ENCODE measurements around the gene HNF4A.

The HNF4A gene

DNA sequence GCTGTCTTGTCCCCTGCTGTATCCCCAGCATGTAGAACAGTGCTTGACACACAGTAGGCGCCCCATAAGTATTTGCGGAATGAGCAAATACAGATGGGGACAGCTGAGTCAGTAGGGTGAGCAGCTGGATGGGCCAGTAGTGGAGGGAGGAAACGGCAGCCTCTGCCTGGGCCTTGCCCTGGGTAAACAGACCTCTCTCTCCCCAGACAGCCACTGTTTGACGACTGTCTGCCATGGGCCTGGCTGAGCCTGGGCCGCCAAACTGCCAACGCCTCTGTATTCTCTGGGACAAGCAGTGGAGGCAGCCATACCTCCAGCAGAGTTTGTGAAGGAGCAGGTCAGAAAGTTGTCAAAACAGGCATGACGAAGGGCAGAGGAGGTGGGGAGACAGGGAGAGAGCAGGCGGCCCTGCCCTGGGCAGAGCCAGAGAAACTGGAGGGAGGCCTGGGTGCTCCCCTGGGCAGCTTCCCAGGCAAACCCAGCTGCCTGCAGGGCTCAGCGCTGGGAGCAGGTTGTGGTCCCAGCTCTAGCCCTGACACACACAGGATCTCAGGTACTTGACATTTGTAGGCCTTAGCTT is 15.2 kb downstream of the HNF4A start:
- no peak overlapping the region for H3K4me3 ChIP-seq (ENCODE audit: low read depth, low read length, poor library complexity, severe bottlenecking)
- no peak overlapping the region for H3K27ac ChIP-seq (ENCODE audit: low read depth, low read length, poor library complexity, severe bottlenecking)
- H3K36me3 ChIP-seq (ENCODE audit: insufficient read depth, low read length), result no peaks in the 10 kb centered on the region
- H4K20me1 ChIP-seq (ENCODE audit: insufficient read depth, low read length), result no peaks in the 10 kb centered on the region
- TF ChIP-seq, protein P1, sequence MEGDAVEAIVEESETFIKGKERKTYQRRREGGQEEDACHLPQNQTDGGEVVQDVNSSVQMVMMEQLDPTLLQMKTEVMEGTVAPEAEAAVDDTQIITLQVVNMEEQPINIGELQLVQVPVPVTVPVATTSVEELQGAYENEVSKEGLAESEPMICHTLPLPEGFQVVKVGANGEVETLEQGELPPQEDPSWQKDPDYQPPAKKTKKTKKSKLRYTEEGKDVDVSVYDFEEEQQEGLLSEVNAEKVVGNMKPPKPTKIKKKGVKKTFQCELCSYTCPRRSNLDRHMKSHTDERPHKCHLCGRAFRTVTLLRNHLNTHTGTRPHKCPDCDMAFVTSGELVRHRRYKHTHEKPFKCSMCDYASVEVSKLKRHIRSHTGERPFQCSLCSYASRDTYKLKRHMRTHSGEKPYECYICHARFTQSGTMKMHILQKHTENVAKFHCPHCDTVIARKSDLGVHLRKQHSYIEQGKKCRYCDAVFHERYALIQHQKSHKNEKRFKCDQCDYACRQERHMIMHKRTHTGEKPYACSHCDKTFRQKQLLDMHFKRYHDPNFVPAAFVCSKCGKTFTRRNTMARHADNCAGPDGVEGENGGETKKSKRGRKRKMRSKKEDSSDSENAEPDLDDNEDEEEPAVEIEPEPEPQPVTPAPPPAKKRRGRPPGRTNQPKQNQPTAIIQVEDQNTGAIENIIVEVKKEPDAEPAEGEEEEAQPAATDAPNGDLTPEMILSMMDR (IDR thresholded peaks at IDR 0.05; ENCODE audit: low read length), result no peak
- no peak for TF ChIP-seq EZH2 (IDR thresholded peaks at IDR 0.05; ENCODE audit: borderline replicate concordance, low read length)
- no peak overlapping the region for H2AFZ ChIP-seq (ENCODE audit: low read length)
- H3K9me2 ChIP-seq (ENCODE audit: low read depth, low read length), result no peaks in the 10 kb centered on the region
- no peaks in the 10 kb centered on the region for H3F3A ChIP-seq (ENCODE audit: insufficient read depth, low read length)
- no peak overlapping the region for H3K9ac ChIP-seq (ENCODE audit: low read length)
- no peak overlapping the region for H3K4me2 ChIP-seq (ENCODE audit: low read length)
- H3K9me3 ChIP-seq (ENCODE audit: low read length), result no peaks in the 10 kb centered on the region
- no peaks in the 10 kb centered on the region for H3K4me1 ChIP-seq (ENCODE audit: insufficient read depth, low read length, severe bottlenecking)
- no peaks in the 10 kb centered on the region for H3K79me2 ChIP-seq (ENCODE audit: insufficient read depth, low read length)
- H3K27me3 ChIP-seq (ENCODE audit: insufficient read depth, low read length), result no peaks in the 10 kb centered on the region

DNA sequence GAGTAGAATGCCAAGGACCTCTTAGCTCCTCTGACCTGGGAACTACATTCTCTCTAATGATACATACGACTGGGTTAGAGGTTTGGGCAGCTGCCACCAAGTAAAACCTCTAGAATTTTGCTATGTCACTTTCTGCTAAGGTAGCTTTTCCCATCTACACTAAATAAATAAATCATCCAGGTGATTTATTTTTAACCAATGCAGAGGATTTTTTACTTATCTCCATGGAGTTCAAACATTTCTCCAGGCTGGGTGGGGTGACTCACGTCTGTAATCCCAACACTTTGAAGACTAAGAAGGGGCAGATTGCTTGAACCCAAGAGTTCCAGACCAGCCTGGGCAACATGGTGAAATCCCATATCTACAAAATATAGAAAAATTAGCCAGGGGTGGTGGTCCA is 27.1 kb downstream of the HNF4A start:
- no peaks in the 10 kb centered on the region for H3K9me2 ChIP-seq (ENCODE audit: low read depth, low read length)
- no peak overlapping the region for H3K27ac ChIP-seq (ENCODE audit: low read depth, low read length, poor library complexity, severe bottlenecking)
- H3K9me3 ChIP-seq (ENCODE audit: low read length), result no peaks in the 10 kb centered on the region
- no peak overlapping the region for H2AFZ ChIP-seq (ENCODE audit: low read length)
- no peaks in the 10 kb centered on the region for H3K36me3 ChIP-seq (ENCODE audit: insufficient read depth, low read length)
- no peaks in the 10 kb centered on the region for H3K4me1 ChIP-seq (ENCODE audit: insufficient read depth, low read length, severe bottlenecking)
- no peaks in the 10 kb centered on the region for H3K27me3 ChIP-seq (ENCODE audit: insufficient read depth, low read length)
- H3K4me2 ChIP-seq (ENCODE audit: low read length), result no peak overlapping the region
- TF ChIP-seq EZH2 (IDR thresholded peaks at IDR 0.05; ENCODE audit: borderline replicate concordance, low read length), result no peak
- TF ChIP-seq, protein P1 (IDR thresholded peaks at IDR 0.05; ENCODE audit: low read length), result no peak
- H4K20me1 ChIP-seq (ENCODE audit: insufficient read depth, low read length), result no peaks in the 10 kb centered on the region
- no peaks in the 10 kb centered on the region for H3F3A ChIP-seq (ENCODE audit: insufficient read depth, low read length)
- no peaks in the 10 kb centered on the region for H3K79me2 ChIP-seq (ENCODE audit: insufficient read depth, low read length)
- no peak overlapping the region for H3K9ac ChIP-seq (ENCODE audit: low read length)
- H3K4me3 ChIP-seq (ENCODE audit: low read depth, low read length, poor library complexity, severe bottlenecking), result no peak overlapping the region

DNA sequence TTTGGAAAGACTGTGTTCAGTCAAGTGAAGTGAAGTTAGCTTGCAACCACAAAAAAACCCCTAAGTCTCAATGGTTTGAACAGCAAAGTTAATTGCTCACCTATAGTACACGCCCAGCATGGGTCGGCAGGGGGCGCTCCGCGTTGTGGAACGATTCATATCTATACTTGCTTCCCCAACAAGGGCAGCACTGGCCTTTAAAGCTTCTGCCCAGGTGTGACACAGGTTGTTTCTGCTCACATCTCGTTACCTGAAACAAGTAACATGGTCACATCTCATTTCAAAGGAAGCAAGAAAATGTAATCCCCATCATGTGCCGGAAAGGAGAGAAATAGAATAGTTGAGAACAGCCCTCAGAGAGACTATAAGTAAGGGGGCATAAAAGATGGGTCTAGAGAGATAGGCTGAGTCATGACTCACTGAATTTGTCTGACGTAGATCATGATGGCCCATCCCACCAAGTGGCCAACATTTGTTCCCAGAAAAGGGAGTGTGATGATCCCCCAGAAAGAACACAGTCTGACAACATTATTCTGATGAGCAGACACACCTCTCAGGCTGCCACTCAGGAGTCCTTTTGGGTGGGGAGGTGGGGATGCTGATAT is 29.0 kb downstream of the HNF4A start:
- TF ChIP-seq, protein P1 (IDR thresholded peaks at IDR 0.05; ENCODE audit: low read length), result peak; percentile 97
- no peak for TF ChIP-seq EZH2 (IDR thresholded peaks at IDR 0.05; ENCODE audit: borderline replicate concordance, low read length)
- Histone ChIP-seq H3K4me1 (ENCODE audit: insufficient read depth, low read length, severe bottlenecking) (no peaks in the 10 kb centered on the region), H3K9me2 (ENCODE audit: low read depth, low read length) (no peaks in the 10 kb centered on the region), H3F3A (ENCODE audit: insufficient read depth, low read length) (no peaks in the 10 kb centered on the region), H3K36me3 (ENCODE audit: insufficient read depth, low read length) (no peaks in the 10 kb centered on the region), H3K9ac (ENCODE audit: low read length) (no peak overlapping the region), H2AFZ (ENCODE audit: low read length) (no peak overlapping the region), H4K20me1 (ENCODE audit: insufficient read depth, low read length) (no peaks in the 10 kb centered on the region), H3K27ac (ENCODE audit: low read depth, low read length, poor library complexity, severe bottlenecking) (no peak overlapping the region), H3K9me3 (ENCODE audit: low read length) (no peaks in the 10 kb centered on the region), H3K4me2 (ENCODE audit: low read length) (no peak overlapping the region), H3K27me3 (ENCODE audit: insufficient read depth, low read length) (no peaks in the 10 kb centered on the region), H3K79me2 (ENCODE audit: insufficient read depth, low read length) (no peaks in the 10 kb centered on the region), H3K4me3 (ENCODE audit: low read depth, low read length, poor library complexity, severe bottlenecking) (no peak overlapping the region)

Measured in OCI-LY1 (cell line).